Fibroblast of the aortic adventitia (primary cell): Measurements from ENCODE around the gene KLHDC1. TPM values are rescaled to one million over a fixed set of nuclear protein-coding genes. Genes with fewer than 3 reads are reported as not detected.
"Not testable (repeated sequence)": the region's sequence is repeated elsewhere in the genome, so short reads cannot be mapped to it uniquely, and the experiment has no call there.

Experiments used
- DNase-seq: peaks from one replicate; pipeline ENCODE4 v3.0.0-alpha.2; 2010; ENCODE audit warnings: low read depth
- H3K4me3 ChIP-seq: 2 replicates; pipeline ENCODE4 v1.5.1; 2011; ENCODE audit warnings: low read depth, mild to moderate bottlenecking, control low read depth, low read length, moderate library complexity
- CTCF ChIP-seq: IDR thresholded peaks from 2 replicates; pipeline ENCODE4 v1.5.1; 2011; ENCODE audit warnings: mild to moderate bottlenecking, low read length, control low read depth, inconsistent platforms; ENCODE audit not compliant: insufficient read depth
- total RNA-seq: library from RNA; depleted of rRNA; stranded (reverse); fragments of >200 nt; gene quantifications from 2 replicates; pipeline ENCODE4 v1.2.3, GENCODE V29; 2012; ENCODE audit warnings: low replicate concordance

KLHDC1 gene
- 4.9 and 12.8 TPM in 2 replicates for total RNA-seq

GRCh38 chr14:49692811-49693734, at the start of gene KLHDC1:
Gene KLHDC1 (plus strand): TSS chr14:49693120. CDS start chr14:49693195, 75 bp downstream.
- DNase-seq = peak; percentile 77
- H3K4me3 ChIP-seq = peak within 1 kb of the TSS; percentile 77
- no peak for TF ChIP-seq CTCF

GRCh38 chr14:49653508-49653907, 39.4 kb upstream of the KLHDC1 start:
- H3K4me3 ChIP-seq = no peak overlapping the region
- no peak for DNase-seq
- no peak for TF ChIP-seq CTCF

- TF ChIP-seq CTCF = no peak
- H3K4me3 ChIP-seq = no peak overlapping the region
- no peak for DNase-seq
These were observed 38.4 kb upstream of the KLHDC1 start for GRCh38 chr14:49654511-49654910.

GRCh38 chr14:49657500-49657899, 35.4 kb upstream of the KLHDC1 start:
- peak; percentile 22 for DNase-seq

GRCh38 chr14:49659526-49660455, 33.1 kb upstream of the KLHDC1 start:
- H3K4me3 ChIP-seq = no peak overlapping the region
- TF ChIP-seq CTCF = no peak
- DNase-seq = no peak

More at GRCh38 chr14:49657500-49657899, 35.4 kb upstream of the KLHDC1 start:
- H3K4me3 ChIP-seq = not testable (repeated sequence)

GRCh38 chr14:49670475-49670874, 22.4 kb upstream of the KLHDC1 start:
- DNase-seq = no peak
- no peak for TF ChIP-seq CTCF
- no peak overlapping the region for H3K4me3 ChIP-seq

GRCh38 chr14:49673586-49673985, 19.3 kb upstream of the KLHDC1 start:
- DNase-seq = no peak
- no peak for TF ChIP-seq CTCF
- H3K4me3 ChIP-seq = no peak overlapping the region
